MCF 10A (cell line): Measurements from ENCODE around the gene ADAM15. TPM values are rescaled to one million over a fixed set of nuclear protein-coding genes. Genes with fewer than 3 reads are reported as not detected.

Experiments
- BruUV-seq: library from RNA; stranded (reverse); fragments of 400-500 nt; replicated peaks from 2 replicates; lab custom pipeline; 2021; lab: Mats Ljungman, UMichigan
- CTCF ChIA-PET: fragments of 300-600 bp; sonication (Branson Sonifier 250); formaldehyde crosslinking; extraction: SDS; loops from one replicate; lab custom pipeline; 2021; ENCODE audit warnings: antibody characterized with exemption, inconsistent platforms; lab: Yijun Ruan, JAX
- POLR2A ChIA-PET: fragments of 300-600, 350-650 bp; sonication (Branson Sonifier 250); formaldehyde crosslinking; extraction: SDS; loops from one replicate; lab custom pipeline; 2020; ENCODE audit warnings: antibody characterized with exemption, inconsistent platforms; lab: Yijun Ruan, JAX
- DNase-seq: peaks from one replicate; pipeline ENCODE4 v3.0.0-alpha.2; 2018; ENCODE audit not compliant: unreplicated experiment
- H3K27ac Mint-ChIP-seq: one replicate; pipeline ENCODE4 v1.8.0; 2022; ENCODE audit warnings: mild to moderate bottlenecking, low read depth, mixed read lengths; ENCODE audit not compliant: unreplicated experiment
- H3K27me3 Mint-ChIP-seq: one replicate; pipeline ENCODE4 v1.8.0; 2022; ENCODE audit warnings: mixed read lengths; ENCODE audit not compliant: insufficient read depth, unreplicated experiment
- H3K36me3 Mint-ChIP-seq: one replicate; pipeline ENCODE4 v1.8.0; 2022; ENCODE audit warnings: mild to moderate bottlenecking, moderate library complexity, mixed read lengths; ENCODE audit not compliant: insufficient read depth, unreplicated experiment
- H3K4me1 Mint-ChIP-seq: one replicate; pipeline ENCODE4 v1.8.0; 2022; ENCODE audit warnings: mixed read lengths; ENCODE audit not compliant: insufficient read depth, unreplicated experiment
- H3K4me3 Mint-ChIP-seq: one replicate; pipeline ENCODE4 v1.8.0; 2022; ENCODE audit warnings: mild to moderate bottlenecking, moderate library complexity, mixed read lengths; ENCODE audit not compliant: unreplicated experiment
- H3K9me3 Mint-ChIP-seq: one replicate; pipeline ENCODE4 v1.8.0; 2022; ENCODE audit warnings: mixed read lengths; ENCODE audit not compliant: unreplicated experiment
- CTCF ChIP-seq: fragments of 200-600 bp; IDR thresholded peaks from one replicate; pipeline ENCODE4 v1.8.0; 2022; ENCODE audit warnings: antibody characterized with exemption, mild to moderate bottlenecking; ENCODE audit not compliant: unreplicated experiment
- intact Hi-C: fragments of 100-400 bp; cut with micrococcal nuclease; formaldehyde crosslinking; loops from 2 replicates; pipeline ENCODE4 v1.14.1; 2022
- total RNA-seq: library from RNA; stranded (reverse); gene quantifications from 2 replicates; pipeline ENCODE4 v1.2.3, GENCODE V29; 2022

ADAM15 gene
- total RNA-seq, 1 experiment from 2014 or later, result 385 TPM

GRCh38 chr1:155004352-155005075, 46.6 kb upstream of the ADAM15 start:
- intact Hi-C loops, result loop anchor here (1.0 to 5.0 kb wide), 2 partner anchors 13 to 447 kb away; partner anchors contain the start of gene UBE2Q1
- POLR2A ChIA-PET, result interaction anchor here (0.7 to 41.1 kb wide), 18 partner anchors 10 to 1042 kb away, joined by 3 to 1917 read pairs (median 5); partner anchors contain the start of genes ADAM15, CKS1B, DCST1 and DCST2
- H3K9me3 Mint-ChIP-seq, result no peaks in the 10 kb centered on the region
- DNase-seq, result peak; percentile 53
- TF ChIP-seq CTCF, result no peak
- peak overlapping the region; percentile 90 for H3K4me3 Mint-ChIP-seq
- CTCF ChIA-PET, result interaction anchor here (0.6 to 2.5 kb wide), 17 partner anchors 8 to 80 kb away, joined by 3 to 24 read pairs (median 4); partner anchors contain the start of genes ADAM15, FLAD1, LENEP and PYGO2
- BruUV-seq, result TSS peak; percentile 53
- peaks cover 64% of the 10 kb centered on the region for H3K4me1 Mint-ChIP-seq
- H3K36me3 Mint-ChIP-seq, result peaks cover 23% of the 10 kb centered on the region
- H3K27me3 Mint-ChIP-seq, result no peaks in the 10 kb centered on the region
- H3K27ac Mint-ChIP-seq, result peak overlapping the region; percentile 97

- Mint-ChIP-seq H3K4me1 (peaks cover 63% of the 10 kb centered on the region), H3K27me3 (no peaks in the 10 kb centered on the region), H3K4me3 (peak overlapping the region; percentile 90), H3K27ac (peak overlapping the region; percentile 97), H3K36me3 (peaks cover 29% of the 10 kb centered on the region), H3K9me3 (no peaks in the 10 kb centered on the region)
- peak; percentile 91 for DNase-seq
- no TSS peak for BruUV-seq
- CTCF ChIA-PET, result interaction anchor here (0.8 to 2.5 kb wide), 14 partner anchors 9 to 80 kb away, joined by 3 to 24 read pairs (median 4); partner anchors contain the start of genes ADAM15 and PYGO2
- TF ChIP-seq CTCF, result no peak
- intact Hi-C loops, result no loop called here
- POLR2A ChIA-PET, result interaction anchor here (0.6 to 41.1 kb wide), 14 partner anchors 11 to 1043 kb away, joined by 3 to 1917 read pairs (median 6); partner anchors contain the start of genes ADAM15, CKS1B, EFNA3 and FLAD1
Observed at GRCh38 chr1:155005076-155006011, 45.8 kb upstream of the ADAM15 start.

- ChIA-PET POLR2A (interaction anchor here (0.6 to 41.1 kb wide), 6 partner anchors 9 to 44 kb away, joined by 3 to 1917 read pairs (median 10); partner anchors contain the start of genes ADAM15, CKS1B, FLAD1 and PBXIP1), CTCF (interaction anchor here (0.9 to 1.8 kb wide), 8 partner anchors 10 to 79 kb away, joined by 3 to 19 read pairs (median 4); partner anchors contain the start of genes ADAM15 and PYGO2)
- BruUV-seq, result no TSS peak
- intact Hi-C loops, result no loop called here
- peak overlapping the region; percentile 90 for H3K4me3 Mint-ChIP-seq
- H3K36me3 Mint-ChIP-seq, result peaks cover 35% of the 10 kb centered on the region
- no peak for DNase-seq
- H3K9me3 Mint-ChIP-seq, result no peaks in the 10 kb centered on the region
- peak overlapping the region; percentile 97 for H3K27ac Mint-ChIP-seq
- no peak for TF ChIP-seq CTCF
- no peaks in the 10 kb centered on the region for H3K27me3 Mint-ChIP-seq
- H3K4me1 Mint-ChIP-seq, result peaks cover 69% of the 10 kb centered on the region
Observed at GRCh38 chr1:155006601-155007101, 44.5 kb upstream of the ADAM15 start.
